ENCODE measurements around the gene SPINK1.

The SPINK1 gene

GRCh38 chr5:147836439-147836838 lies 5.0 kb upstream of the SPINK1 start:
- H3K4me1 ChIP-seq (ENCODE audit: control insufficient read depth, low read length) = no peaks in the 10 kb centered on the region
- H3K9me3 ChIP-seq (ENCODE audit: control insufficient read depth, insufficient read depth, low read length) = no peaks in the 10 kb centered on the region
- no peaks in the 10 kb centered on the region for H4K20me1 ChIP-seq (ENCODE audit: control insufficient read depth, insufficient read depth, low read depth, low read length)
- H3F3A ChIP-seq (ENCODE audit: control insufficient read depth, insufficient read depth) = no peaks in the 10 kb centered on the region
- H3K27me3 ChIP-seq (ENCODE audit: control insufficient read depth, low read length) = peaks cover 15% of the 10 kb centered on the region
- no peak overlapping the region for H3K4me3 ChIP-seq (ENCODE audit: low read length)
- no peaks in the 10 kb centered on the region for H3K36me3 ChIP-seq (ENCODE audit: control insufficient read depth, low read length)
- H3K4me2 ChIP-seq (ENCODE audit: low read length) = no peak overlapping the region
- H3K27ac ChIP-seq (ENCODE audit: low read depth, low read length) = no peak overlapping the region
- TF ChIP-seq CTCF (IDR thresholded peaks at IDR 0.05; ENCODE audit: low read depth, low read length, poor library complexity, severe bottlenecking) (no peak), EZH2phosphoT487 (IDR thresholded peaks at IDR 0.05; ENCODE audit: borderline replicate concordance, low read length) (no peak)
- H3K79me2 ChIP-seq (ENCODE audit: control insufficient read depth, low read length) = no peaks in the 10 kb centered on the region
- no peaks in the 10 kb centered on the region for H3K9me2 ChIP-seq (replicated peaks; ENCODE audit: control insufficient read depth, low read length)

- no peaks in the 10 kb centered on the region for H3K79me2 ChIP-seq (ENCODE audit: control insufficient read depth, low read length)
- H3K9me3 ChIP-seq (ENCODE audit: control insufficient read depth, insufficient read depth, low read length) = no peaks in the 10 kb centered on the region
- no peak overlapping the region for H3K4me3 ChIP-seq (ENCODE audit: low read length)
- no peaks in the 10 kb centered on the region for H3K4me1 ChIP-seq (ENCODE audit: control insufficient read depth, low read length)
- H3K27ac ChIP-seq (ENCODE audit: low read depth, low read length) = no peak overlapping the region
- no peaks in the 10 kb centered on the region for H3K36me3 ChIP-seq (ENCODE audit: control insufficient read depth, low read length)
- H3K9me2 ChIP-seq (replicated peaks; ENCODE audit: control insufficient read depth, low read length) = no peaks in the 10 kb centered on the region
- H3K27me3 ChIP-seq (ENCODE audit: control insufficient read depth, low read length) = peaks cover 11% of the 10 kb centered on the region; the same call in 1 of the 2 replicates
- H4K20me1 ChIP-seq (ENCODE audit: control insufficient read depth, insufficient read depth, low read depth, low read length) = no peaks in the 10 kb centered on the region
- no peak overlapping the region for H3K4me2 ChIP-seq (ENCODE audit: low read length)
- no peaks in the 10 kb centered on the region for H3F3A ChIP-seq (ENCODE audit: control insufficient read depth, insufficient read depth)
- no peak for TF ChIP-seq EZH2phosphoT487 (IDR thresholded peaks at IDR 0.05; ENCODE audit: borderline replicate concordance, low read length)
- TF ChIP-seq CTCF (IDR thresholded peaks at IDR 0.05; ENCODE audit: low read depth, low read length, poor library complexity, severe bottlenecking) = no peak
Measured at GRCh38 chr5:147835386-147835798, 3.9 kb upstream of the SPINK1 start.

- Histone ChIP-seq H3K4me2 (ENCODE audit: low read length) (no peak overlapping the region), H3K9me2 (replicated peaks; ENCODE audit: control insufficient read depth, low read length) (no peaks in the 10 kb centered on the region; the same call in 1 of the 2 replicates)
Measured at GRCh38 chr5:147832541-147832940, 1.1 kb upstream of the SPINK1 start.

More at GRCh38 chr5:147832541-147832940, 1.1 kb upstream of the SPINK1 start:
- Histone ChIP-seq H4K20me1 (ENCODE audit: control insufficient read depth, insufficient read depth, low read depth, low read length) (no peaks in the 10 kb centered on the region), H3K4me3 (ENCODE audit: low read length) (no peak overlapping the region), H3K27ac (ENCODE audit: low read depth, low read length) (no peak overlapping the region), H3K36me3 (ENCODE audit: control insufficient read depth, low read length) (no peaks in the 10 kb centered on the region), H3K9me3 (ENCODE audit: control insufficient read depth, insufficient read depth, low read length) (no peaks in the 10 kb centered on the region), H3K79me2 (ENCODE audit: control insufficient read depth, low read length) (no peaks in the 10 kb centered on the region), H3K4me1 (ENCODE audit: control insufficient read depth, low read length) (no peaks in the 10 kb centered on the region), H3K27me3 (ENCODE audit: control insufficient read depth, low read length) (peaks cover 21% of the 10 kb centered on the region), H3F3A (ENCODE audit: control insufficient read depth, insufficient read depth) (no peaks in the 10 kb centered on the region)
- TF ChIP-seq CTCF (IDR thresholded peaks at IDR 0.05; ENCODE audit: low read depth, low read length, poor library complexity, severe bottlenecking) (no peak), EZH2phosphoT487 (IDR thresholded peaks at IDR 0.05; ENCODE audit: borderline replicate concordance, low read length) (no peak)
